ENCODE measurements around the gene GALNTL6. TPM values are rescaled to one million over a fixed set of nuclear protein-coding genes. Genes with fewer than 3 reads are reported as not detected.

Gene GALNTL6
- total and polyA plus RNA-seq, 2 of the 4 experiments (the other 2 are of a cell fraction): under 0.01 TPM; not detected in 1

DNA sequence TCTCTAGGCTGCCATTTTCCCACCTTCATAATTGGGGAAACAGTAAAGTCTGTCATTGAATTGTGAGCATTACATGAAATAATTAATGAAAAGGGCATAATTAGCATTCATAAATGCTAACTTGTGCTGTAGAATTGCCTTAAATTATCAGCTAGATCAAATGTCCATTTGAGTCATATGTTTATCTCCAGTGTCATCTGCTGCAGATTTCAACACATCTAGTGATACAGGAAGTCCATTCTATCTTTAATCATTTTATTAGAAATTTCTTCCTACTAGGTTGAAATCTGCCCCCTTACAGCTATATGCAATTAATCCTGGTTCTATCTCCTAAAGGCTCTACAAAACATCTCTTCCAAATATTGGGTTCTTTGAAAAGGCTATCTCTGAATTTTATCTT, 1115.1 kb downstream of the GALNTL6 start:
- no peak overlapping the region for H4K5ac ChIP-seq (ENCODE audit: low read depth, low read length)
- no peak overlapping the region for H4K8ac ChIP-seq (ENCODE audit: low read depth in 2 of 2, low read length in 2 of 2)
- in situ Hi-C loops (cut with MboI; ENCODE audit: low sequenced_read_pairs) (no loop called here), intact Hi-C loops (cut with micrococcal nuclease) (no loop called here), dilution Hi-C loops (cut with HindIII; ENCODE audit: low sequenced_read_pairs, unreplicated experiment) (no loop called here)
- no peaks in the 10 kb centered on the region for H3K9me3 ChIP-seq (ENCODE audit: control insufficient read depth, insufficient read depth, low read length)
- no peak overlapping the region for H3K18ac ChIP-seq (ENCODE audit: low read depth, low read length)
- no peak overlapping the region for H3K56ac ChIP-seq (ENCODE audit: extremely low read depth, insufficient read depth, low read length)
- ATAC-seq (ENCODE audit: low read depth): no peak
- no peaks in the 10 kb centered on the region for H4K20me1 ChIP-seq (ENCODE audit: insufficient read depth, low read length)
- no peaks in the 10 kb centered on the region for H3K36me3 ChIP-seq (ENCODE audit: control insufficient read depth, insufficient read depth, low read length)
- H2AK9ac ChIP-seq (replicated peaks; ENCODE audit: low read depth, low read length, poor library complexity): no peak overlapping the region
- no peak overlapping the region for H2BK120ac ChIP-seq (ENCODE audit: low read depth, low read length)
- H3K14ac ChIP-seq (replicated peaks; ENCODE audit: low read depth, low read length): no peak overlapping the region
- no peak overlapping the region for H4K91ac ChIP-seq (ENCODE audit: insufficient read depth, low read depth, low read length)
- no peak overlapping the region for H3K4ac ChIP-seq (ENCODE audit: low read depth, low read length)
- no peaks in the 10 kb centered on the region for H3K79me1 ChIP-seq (ENCODE audit: low read depth in 1 of 2, low read length in 2 of 2)
- H2BK20ac ChIP-seq (ENCODE audit: low read depth, low read length): no peak overlapping the region
- no peak overlapping the region for H3K9ac ChIP-seq (ENCODE audit: low read depth, low read length)
- H3K23ac ChIP-seq (ENCODE audit: low read depth, low read length): no peak overlapping the region
- no peak for DNase-seq
- no peak overlapping the region for H2AK5ac ChIP-seq (ENCODE audit: low read depth, low read length)
- no peaks in the 10 kb centered on the region for H3K4me1 ChIP-seq (ENCODE audit: control insufficient read depth, insufficient read depth, low read length)
- no peaks in the 10 kb centered on the region for H3K9me1 ChIP-seq (ENCODE audit: insufficient read depth, low read length)
- TF ChIP-seq RAD21 (IDR thresholded peaks at IDR 0.05; ENCODE audit: low read length) (no peak), RFX5 (IDR thresholded peaks at IDR 0.05; ENCODE audit: low read depth, low read length) (no peak), CTCF (conservative IDR thresholded peaks at IDR 0.05; ENCODE audit: low read depth, low read length) (no peak), MAZ (IDR thresholded peaks at IDR 0.05; ENCODE audit: borderline replicate concordance, low read depth, low read length) (no peak), MXI1 (IDR thresholded peaks at IDR 0.05; ENCODE audit: borderline replicate concordance, low read depth, low read length) (no peak), MAFK (IDR thresholded peaks at IDR 0.05; ENCODE audit: low read depth, low read length) (no peak), RCOR1 (IDR thresholded peaks at IDR 0.05; ENCODE audit: insufficient replicate concordance, low read length) (no peak), BHLHE40 (IDR thresholded peaks at IDR 0.05; ENCODE audit: low read depth, low read length) (no peak), NFE2L2 (IDR thresholded peaks at IDR 0.05; ENCODE audit: low read depth, low read length) (no peak), SMC3 (IDR thresholded peaks at IDR 0.05; ENCODE audit: low read depth, low read length) (no peak), CEBPB (IDR thresholded peaks at IDR 0.05; ENCODE audit: low read depth, low read length) (no peak), POLR2A (IDR thresholded peaks at IDR 0.05; ENCODE audit: low read depth, low read length) (no peak), CHD1 (IDR thresholded peaks at IDR 0.05; ENCODE audit: low read depth, low read length) (no peak), FOS (IDR thresholded peaks at IDR 0.05; ENCODE audit: low read depth, low read length) (no peak)
- TF ChIP-seq, protein P1, sequence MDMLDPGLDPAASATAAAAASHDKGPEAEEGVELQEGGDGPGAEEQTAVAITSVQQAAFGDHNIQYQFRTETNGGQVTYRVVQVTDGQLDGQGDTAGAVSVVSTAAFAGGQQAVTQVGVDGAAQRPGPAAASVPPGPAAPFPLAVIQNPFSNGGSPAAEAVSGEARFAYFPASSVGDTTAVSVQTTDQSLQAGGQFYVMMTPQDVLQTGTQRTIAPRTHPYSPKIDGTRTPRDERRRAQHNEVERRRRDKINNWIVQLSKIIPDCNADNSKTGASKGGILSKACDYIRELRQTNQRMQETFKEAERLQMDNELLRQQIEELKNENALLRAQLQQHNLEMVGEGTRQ (IDR thresholded peaks at IDR 0.05; ENCODE audit: low read depth, low read length): no peak
- TF ChIP-seq, protein P2, sequence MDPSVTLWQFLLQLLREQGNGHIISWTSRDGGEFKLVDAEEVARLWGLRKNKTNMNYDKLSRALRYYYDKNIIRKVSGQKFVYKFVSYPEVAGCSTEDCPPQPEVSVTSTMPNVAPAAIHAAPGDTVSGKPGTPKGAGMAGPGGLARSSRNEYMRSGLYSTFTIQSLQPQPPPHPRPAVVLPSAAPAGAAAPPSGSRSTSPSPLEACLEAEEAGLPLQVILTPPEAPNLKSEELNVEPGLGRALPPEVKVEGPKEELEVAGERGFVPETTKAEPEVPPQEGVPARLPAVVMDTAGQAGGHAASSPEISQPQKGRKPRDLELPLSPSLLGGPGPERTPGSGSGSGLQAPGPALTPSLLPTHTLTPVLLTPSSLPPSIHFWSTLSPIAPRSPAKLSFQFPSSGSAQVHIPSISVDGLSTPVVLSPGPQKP (IDR thresholded peaks at IDR 0.05; ENCODE audit: borderline replicate concordance, low read depth, low read length): no peak
- H2BK5ac ChIP-seq (ENCODE audit: low read depth, low read length, poor library complexity, severe bottlenecking): no peak overlapping the region
- no peak overlapping the region for H3K4me2 ChIP-seq (ENCODE audit: low read depth, low read length)
- peaks cover 2% of the 10 kb centered on the region for H3K27me3 ChIP-seq (ENCODE audit: control insufficient read depth, insufficient read depth, low read length)
- no peak overlapping the region for H3K27ac ChIP-seq (ENCODE audit: insufficient read depth, low read length)
- ChIA-PET CTCF (no interaction called here), POLR2A (ENCODE audit: unreplicated experiment) (no interaction called here)
- no peak overlapping the region for H2BK15ac ChIP-seq (ENCODE audit: low read depth, low read length)
- BruUV-seq (replicated peaks): no TSS peak
- H2AFZ ChIP-seq (replicated peaks; ENCODE audit: low read length, poor library complexity): no peak overlapping the region
- no peak overlapping the region for H3K4me3 ChIP-seq (ENCODE audit: insufficient read depth, low read depth, low read length)
